AG08396 (cell line): ENCODE data around the gene AGK.

Experiments used
- DNase-seq: peaks from one replicate; pipeline ENCODE4 v3.0.0; 2012; ENCODE audit warnings: low spot score, mixed read lengths

The AGK gene

GRCh38 chr7:141702892-141703291, 151.7 kb downstream of the AGK start:
- DNase-seq: no peak

GRCh38 chr7:141704112-141704511, 152.9 kb downstream of the AGK start:
- no peak for DNase-seq

GRCh38 chr7:141704741-141705140, 153.5 kb downstream of the AGK start:
- DNase-seq: no peak
